GM12801 (cell line): ENCODE measurements around the gene CFAP251.

ENCODE experiments used
- TF ChIP-seq, protein P1 (sequence below): IDR thresholded peaks from one replicate; pipeline ENCODE4 v1.5.1; 2011; ENCODE audit warnings: control low read depth; ENCODE audit not compliant: insufficient read length; ENCODE audit errors: extremely low read depth

The CFAP251 gene

DNA sequence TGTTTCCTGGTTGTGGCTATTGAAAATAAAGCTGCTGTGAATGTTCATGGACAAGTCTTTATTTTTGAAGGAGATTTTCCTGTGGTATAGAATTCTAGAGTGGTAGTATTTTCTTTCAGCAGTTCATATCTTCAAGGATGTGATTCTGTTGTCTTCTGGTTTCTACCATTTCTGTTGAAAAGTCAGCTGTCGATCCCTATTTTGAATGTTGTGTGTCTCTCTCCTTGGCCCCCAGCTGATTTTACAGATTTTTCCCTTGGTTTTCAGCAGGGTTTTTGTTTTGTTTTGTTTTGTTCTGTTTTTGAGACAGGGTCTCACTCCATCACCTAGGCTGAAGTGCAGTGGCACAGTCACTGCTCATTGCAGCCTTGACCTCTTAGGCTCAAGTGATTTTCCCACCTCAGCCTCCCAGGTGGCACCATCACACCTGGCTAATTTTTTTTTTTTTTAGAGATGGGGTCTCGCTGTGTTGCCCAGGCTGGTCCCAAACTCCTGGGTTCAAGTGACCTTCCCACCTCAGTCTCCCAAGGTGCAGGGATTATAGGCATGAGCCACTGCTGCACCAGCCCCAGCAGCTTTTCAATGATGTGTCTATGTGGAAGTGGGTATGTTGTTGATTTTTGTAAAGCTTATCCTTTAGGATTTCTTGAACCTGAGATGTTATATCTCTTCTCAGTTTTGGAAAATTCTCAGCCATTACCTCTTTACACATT is 28.1 kb downstream of the CFAP251 start:
- TF ChIP-seq, protein P1, sequence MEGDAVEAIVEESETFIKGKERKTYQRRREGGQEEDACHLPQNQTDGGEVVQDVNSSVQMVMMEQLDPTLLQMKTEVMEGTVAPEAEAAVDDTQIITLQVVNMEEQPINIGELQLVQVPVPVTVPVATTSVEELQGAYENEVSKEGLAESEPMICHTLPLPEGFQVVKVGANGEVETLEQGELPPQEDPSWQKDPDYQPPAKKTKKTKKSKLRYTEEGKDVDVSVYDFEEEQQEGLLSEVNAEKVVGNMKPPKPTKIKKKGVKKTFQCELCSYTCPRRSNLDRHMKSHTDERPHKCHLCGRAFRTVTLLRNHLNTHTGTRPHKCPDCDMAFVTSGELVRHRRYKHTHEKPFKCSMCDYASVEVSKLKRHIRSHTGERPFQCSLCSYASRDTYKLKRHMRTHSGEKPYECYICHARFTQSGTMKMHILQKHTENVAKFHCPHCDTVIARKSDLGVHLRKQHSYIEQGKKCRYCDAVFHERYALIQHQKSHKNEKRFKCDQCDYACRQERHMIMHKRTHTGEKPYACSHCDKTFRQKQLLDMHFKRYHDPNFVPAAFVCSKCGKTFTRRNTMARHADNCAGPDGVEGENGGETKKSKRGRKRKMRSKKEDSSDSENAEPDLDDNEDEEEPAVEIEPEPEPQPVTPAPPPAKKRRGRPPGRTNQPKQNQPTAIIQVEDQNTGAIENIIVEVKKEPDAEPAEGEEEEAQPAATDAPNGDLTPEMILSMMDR: no peak

DNA sequence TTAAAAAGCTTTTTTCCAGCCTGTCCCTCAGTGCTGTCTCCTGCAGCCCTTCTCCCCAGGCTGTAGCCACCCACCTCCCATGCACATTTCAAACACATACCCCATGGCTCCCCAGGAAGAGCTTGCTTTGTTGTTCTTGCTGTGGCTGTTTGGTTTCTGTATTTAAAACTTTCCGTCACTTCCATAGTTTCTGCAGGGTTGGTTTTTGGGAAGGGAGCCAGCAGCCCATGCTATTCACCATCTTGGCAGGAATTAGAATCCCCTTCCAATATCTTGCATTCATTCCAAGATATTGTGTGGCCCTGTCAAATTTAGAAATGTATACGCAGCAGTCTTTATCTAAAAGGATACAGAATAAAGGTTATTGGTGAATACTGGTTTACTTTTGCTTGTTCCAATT is 29.6 kb downstream of the CFAP251 start:
- TF ChIP-seq, protein P1: no peak

DNA sequence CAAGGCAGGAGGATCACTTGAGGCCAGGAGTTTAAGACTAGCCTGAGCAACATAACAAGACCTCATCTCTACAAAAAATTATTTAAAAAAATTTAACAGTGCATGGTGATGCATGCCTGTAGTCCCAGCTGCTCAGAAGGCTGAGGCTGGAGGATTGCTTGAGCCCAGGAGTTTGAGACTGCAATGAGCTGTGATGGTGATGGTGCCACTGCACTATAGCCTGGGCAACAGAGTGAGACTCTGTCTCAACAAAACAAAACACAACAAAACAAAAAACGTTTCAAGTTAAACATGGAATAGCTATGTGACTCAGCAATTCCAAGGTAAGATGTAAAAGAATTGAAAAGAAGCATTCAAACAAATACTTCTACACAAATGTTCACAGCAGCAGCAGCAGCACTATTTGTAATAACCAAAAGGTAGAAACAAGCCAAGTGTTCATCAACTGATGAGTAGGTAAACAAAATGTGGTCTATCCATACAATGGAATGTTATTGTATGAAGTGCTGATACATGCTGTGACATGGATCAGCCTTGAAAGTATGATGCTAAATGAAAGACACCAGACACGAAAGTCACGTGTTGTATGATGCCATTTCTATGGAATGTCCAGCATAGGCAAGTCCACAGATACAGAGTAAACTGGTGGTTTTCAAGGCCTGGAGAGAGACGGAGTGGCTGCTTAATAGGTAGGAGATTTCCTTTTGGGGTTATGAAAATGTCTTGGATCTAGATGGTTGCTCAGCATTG is 31.4 kb downstream of the CFAP251 start:
- TF ChIP-seq, protein P1: no peak

DNA sequence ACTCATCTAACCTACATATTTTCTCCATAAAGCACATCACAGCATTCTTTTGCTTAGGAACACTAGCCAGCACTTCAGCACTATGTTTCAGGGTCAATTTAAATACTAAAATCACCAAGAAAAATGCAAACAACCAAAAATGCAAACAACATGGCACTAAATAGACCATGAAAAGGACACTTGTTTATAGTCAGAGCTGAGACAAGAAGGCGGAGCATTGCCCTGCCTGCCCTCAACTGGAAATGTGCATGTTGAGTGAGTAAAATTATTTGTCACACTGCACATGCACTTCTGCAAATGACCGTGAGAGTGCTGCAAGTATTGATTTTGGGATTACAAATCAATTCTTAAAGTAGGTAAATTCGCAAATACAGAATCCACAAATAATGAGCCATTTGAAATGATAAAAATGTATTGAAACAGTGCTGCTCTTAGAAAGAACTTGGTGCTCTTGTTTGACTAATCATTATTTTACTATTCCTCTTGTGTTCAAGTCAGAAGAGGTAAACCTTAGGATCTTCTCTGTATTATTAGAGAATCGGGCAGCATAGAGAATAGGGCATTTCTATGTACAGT is 34.8 kb downstream of the CFAP251 start:
- TF ChIP-seq, protein P1: no peak

DNA sequence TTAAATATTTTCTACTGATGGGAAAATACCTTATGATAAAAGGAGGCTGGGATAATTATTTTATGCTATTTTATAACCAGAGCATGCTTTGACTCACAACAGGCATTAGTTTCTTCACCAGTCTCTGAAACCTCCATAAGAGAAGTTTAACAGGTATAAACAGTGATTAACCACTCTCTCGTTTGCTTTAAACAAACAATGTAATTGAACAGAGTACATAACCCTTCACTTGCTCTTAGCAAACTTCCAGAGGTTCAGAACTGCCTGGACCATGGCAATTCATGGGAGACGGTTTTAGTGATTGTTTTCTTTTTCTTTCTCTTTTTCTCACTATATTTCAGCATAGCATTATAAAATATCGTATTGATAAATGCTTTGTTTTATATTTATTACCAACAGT is 35.3 kb downstream of the CFAP251 start:
- TF ChIP-seq, protein P1: no peak

DNA sequence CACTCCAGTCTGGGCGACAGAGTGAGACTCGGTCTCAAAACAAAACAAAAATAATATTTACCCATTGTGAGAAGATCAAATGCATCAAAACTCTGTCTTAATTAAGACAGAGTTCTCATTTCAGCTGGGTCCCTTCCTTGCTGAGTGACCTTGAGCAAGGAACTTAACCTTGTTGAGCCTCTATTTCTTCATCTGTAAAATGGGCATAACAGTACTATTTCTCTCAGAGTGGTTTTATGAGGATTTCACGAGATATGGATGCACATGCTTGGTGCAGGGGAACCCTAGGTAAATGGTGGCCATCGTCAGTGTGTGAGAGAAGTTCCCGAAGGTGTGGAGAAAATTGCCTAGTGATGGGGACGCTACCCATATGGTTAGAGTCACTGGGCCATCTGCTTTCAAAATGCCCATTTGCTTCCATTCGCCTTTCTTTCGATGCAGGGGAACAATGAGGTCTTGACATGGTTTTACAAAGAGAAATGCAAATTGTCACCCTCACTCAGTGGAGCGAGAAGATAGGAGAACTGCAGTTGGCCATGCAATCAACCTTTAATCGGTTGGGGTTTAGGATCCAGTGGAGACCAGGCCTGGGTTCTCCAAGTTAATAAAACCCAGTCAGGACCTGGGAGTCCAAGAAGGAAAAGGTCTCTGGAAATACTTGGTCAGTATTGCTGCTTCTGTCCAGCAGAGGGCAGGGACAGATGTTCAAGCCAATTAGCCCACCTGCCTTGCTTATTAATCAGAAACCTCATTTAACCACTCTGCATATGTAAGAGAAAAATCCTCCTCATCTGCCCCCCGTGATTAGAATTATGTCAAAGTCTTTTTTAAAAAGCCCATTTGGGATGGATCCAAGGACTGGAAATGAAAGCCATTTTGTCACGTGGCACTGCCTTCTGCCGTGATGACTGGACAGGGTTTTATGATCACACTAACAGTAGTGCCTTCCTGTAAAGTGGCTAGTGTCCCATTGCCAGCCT is 37.2 kb downstream of the CFAP251 start:
- TF ChIP-seq, protein P1: no peak
